HuH-7.5 (cell line): ENCODE results near the gene ROS1.
"Not testable (repeated sequence)": the region's sequence is repeated elsewhere in the genome, so short reads cannot be mapped to it uniquely, and the experiment has no call there.

ENCODE experiments used
- DNase-seq: peaks from one replicate; pipeline ENCODE4 v3.0.0; 2011; ENCODE audit warnings: low spot score

Gene ROS1

DNA sequence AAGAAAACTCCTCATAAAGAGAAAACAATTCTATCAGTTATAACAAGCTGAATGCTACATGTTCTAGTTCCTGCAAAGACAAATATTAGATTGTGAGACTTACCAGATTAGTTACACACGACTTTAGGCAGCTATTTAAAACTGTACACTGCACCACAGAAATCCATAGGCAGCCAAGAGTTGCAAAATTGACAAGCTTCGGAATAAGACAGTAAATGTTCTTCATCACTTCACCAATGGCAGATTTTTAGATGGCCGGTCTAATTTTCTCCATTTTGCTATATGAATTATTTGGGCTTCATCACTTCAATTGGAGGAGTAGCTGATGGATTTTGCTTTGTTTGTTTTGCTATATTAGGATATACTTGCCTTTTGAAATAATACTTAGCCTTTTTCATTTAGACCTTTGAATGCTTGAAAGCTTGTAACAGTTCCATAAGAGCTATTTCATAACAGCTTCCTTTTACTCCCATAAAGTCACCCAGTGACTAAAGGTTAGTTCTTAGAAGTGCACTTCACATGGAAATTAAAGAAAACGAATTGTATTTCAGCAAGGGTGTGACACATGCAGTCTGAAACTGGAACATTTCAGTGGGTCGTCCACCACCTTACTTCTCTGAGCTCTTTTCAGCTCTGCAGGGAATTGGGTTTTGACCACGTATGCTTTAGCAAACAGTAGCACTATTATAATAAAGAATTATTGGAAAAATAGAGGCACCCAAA is at the start of gene ROS1:
Gene ROS1 (minus strand): TSS at position 512 of the 723 bp plus-strand sequence. CDS start 286 bp downstream, at position 226.
- no peak for DNase-seq

DNA sequence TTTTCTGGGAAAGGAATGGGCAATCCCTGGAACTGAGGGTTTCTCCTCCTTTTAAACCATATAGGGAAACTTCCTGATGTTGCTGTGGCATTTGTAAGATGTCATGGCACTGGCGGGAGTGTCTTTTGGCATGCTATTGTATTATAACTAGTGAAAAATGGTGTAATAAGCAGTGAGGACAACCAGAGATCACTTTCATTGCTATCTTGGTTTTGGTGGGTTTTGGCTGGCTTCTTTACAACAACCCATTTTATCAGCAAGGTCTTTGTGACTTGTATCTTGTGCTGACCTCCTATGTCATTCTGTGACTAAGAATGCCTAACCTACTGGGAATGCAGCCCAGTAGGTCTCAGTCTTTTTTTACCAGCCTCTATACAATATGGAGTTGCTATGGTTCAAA is 47.7 kb upstream of the ROS1 start:
- no peak for DNase-seq

GRCh38 chr6:117472667-117473066 is 46.9 kb upstream of the ROS1 start:
- no peak for DNase-seq

DNA sequence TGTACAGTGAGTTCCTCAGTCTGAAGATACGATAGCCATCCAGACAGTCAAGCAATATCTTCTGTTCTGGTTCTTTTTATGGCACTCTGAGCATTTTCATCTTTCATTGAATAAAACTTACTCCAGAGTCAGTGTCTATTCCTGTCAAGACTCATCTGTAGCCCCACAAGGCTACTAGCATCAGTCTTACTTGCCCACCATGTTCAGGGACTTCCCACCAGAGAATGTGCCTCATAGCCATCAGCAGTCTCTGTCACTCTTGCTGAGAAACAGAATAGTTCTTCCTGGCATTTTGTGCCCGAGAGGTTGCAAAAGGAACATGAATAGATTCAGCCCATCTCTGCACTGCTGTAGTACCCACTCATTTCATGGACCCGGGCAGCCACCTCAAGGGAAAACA is 44.0 kb upstream of the ROS1 start:
- no peak for DNase-seq

DNA sequence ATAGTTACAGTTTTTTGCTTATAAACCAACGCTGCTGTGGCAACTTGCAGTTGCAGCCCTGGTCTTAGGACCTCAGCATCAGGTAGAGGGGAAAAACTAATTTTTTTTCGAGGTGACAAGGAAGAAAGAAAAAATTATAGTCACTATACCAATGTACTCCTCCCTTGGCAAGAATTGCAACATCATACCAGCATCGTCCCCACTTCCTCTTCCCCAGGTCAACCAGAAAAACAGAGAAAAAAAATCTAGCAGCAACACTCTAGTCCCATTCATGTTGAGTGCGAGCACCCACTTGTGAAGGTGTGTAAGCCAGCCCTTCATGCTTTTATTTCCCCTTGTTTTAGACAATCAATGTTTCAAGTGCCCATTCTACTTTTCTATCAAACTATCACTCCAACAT is 43.6 kb upstream of the ROS1 start:
- DNase-seq, result no peak

DNA sequence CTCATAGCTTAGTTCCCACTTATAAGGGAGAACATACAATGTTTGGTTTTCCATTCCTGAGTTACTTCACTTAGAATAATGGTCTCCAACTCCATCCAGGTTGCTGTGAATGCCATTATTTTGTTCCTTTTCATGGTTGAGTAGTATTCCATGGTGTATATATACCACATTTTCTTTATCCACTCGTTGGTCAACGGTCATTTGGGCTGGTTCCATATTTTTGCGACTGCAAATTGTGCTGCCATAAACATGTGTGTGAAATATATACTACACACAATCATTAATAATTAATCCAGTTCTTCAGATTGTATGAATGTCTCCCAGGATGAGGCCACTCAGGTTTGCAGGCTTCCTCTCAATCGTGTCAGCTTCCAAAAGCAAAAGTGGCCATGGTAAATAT is 42.8 kb upstream of the ROS1 start:
- not testable (repeated sequence) for DNase-seq

GRCh38 chr6:117467876-117468275 is 42.1 kb upstream of the ROS1 start:
- no peak for DNase-seq

- no peak for DNase-seq
Measured at GRCh38 chr6:117465691-117466090, 39.9 kb upstream of the ROS1 start.

DNA sequence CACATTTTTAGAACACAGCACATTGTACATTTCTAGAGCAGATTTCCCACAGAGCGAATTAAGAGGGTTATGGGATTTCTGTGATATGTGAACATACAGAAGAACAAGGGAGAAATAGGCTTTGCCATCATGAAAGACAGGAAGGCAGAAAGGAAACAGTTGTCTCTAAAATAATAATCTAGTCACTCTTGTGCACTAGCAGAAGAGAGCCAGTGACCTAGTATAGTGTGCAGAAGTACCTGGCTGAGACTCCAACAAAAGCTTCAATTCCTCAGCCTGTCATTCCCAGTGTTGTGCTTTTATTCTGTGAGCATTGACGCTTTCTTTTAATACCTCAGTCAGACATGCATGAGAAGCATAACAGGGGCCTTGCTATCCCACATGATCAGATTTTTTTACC is 39.0 kb upstream of the ROS1 start:
- no peak for DNase-seq

DNA sequence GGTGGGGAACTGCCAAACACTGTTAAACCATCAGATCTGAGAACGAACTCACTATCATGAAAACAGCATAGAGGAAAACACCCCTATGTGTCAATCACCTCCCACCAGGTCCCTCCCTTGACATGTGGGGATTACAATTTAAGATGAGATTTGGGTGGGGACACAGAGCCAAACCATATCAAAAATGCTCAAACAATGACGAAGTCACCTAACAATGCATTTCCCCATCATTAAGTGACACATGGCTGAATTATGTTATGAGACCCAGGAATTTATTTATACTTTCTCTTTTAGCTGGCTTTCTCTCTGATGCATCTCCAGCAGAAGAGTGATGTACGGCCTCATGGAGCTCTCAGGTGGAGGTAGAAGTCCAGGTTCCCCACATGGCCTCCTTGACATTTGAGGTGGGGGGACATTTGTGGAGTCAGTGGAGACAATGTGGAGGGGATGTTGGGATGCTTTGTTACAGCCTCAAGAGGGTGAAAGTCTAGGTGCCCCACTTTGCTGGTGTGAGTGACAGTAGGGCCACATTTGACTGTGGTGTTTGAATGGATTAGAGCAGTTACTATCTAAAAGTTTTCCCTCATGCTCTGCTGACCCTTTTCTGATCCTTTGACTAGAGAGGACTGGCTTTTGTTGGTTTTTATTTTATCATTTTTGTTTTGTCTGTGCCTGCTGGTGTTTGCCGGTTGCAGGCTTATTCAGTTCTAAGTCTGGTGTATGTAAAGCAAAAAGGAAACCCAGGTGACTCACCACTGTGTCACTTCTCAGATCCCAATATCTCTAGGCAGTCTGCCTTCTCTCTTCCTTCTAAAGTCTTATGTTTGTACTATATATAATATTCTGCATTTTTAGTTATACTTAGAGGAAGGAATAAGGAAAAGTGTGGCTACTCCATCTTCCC is 38.3 kb upstream of the ROS1 start:
- no peak for DNase-seq

DNA sequence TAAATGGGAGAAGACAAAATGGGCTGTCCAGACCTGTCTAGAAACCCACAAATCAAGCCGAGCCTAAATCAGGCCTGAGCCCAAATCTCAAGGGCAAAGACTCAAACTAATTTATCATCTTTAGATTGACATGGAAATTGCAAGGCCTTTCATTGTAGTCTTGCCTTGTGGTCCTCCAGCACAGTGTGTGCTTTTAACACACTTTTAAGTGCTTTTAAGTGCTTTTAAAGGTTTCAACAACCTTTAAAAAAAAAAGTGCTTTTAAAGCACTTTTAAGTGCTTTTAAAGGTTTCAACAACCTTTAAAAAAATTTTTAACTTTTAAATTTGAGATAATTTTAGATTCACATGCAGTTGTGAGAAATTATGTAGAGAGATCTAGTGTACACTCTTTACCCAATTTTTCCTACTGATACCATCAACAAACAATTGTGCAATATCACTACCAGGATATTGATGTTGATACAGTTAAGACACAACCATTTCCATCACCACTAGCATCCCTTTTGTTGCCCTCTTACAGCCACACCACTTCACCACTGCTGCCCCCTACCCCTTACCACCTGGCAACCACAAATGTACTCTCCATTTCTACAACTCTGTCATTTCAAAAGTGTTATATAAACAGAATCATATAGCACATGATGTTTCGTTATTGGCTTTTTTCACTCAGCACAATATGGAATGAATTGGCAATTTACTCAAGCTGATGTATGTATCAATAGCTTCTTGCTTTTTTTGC is 33.6 kb upstream of the ROS1 start:
- DNase-seq, result no peak

GRCh38 chr6:117456998-117457397 is 31.3 kb upstream of the ROS1 start:
- no peak for DNase-seq

DNA sequence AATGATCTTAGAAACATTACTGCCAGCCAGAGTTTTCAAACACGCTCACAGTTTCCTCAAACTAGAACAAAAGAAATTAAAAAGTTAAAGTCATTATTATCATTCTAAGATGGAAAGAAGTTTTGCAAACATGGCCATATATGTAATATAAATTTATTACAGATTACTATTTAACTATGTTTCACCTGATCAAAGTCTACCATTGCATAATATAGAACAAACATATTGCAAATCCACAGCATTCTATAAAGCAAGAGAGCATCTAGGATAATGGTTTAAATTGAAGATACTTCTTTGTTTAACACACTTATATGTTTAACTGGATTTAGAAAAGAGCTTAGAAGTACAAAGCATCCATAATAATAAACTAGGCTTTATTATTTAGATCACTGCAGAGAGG is 30.5 kb upstream of the ROS1 start:
- DNase-seq, result no peak

GRCh38 chr6:117451671-117452070 is 25.9 kb upstream of the ROS1 start:
- no peak for DNase-seq

DNA sequence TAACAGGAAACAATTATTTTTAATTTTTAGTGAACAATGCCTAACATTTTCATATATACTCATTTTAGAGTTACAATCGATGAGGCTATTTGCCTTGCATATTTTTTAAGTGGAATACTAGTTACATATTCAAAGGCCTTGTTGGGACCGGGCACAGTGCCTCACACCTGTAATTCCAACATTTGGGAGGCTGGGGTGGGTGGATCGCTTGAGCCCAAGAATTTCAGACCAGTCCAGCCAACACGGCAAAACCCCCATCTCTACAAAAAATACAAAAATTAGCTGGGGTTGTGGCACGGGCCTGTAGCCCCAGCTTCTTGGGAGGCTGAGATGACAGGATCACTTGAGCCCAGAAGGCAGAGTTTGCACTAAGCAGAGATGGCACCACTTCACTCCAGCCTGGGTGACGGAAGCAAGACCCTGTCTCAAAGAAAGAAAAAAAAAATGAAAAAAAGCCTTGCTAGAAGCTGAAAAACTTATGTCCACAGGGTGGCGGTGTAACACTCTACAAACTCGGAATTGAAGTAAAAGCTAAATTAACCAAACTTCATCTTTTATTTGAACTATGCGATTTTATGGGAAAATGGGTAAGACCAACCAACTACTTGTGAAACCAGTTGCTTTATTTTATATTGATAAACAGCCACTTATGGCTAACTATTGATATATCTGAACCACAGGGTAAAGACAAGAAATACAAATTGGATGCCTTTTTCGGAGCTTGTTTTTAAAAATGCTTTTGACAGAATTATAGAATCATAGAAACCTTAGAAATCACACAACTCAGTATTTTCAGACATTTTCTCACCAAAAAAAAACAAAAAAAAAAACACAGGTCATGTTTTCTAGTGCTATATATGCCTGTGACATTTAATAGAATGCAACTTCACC is 24.1 kb upstream of the ROS1 start:
- no peak for DNase-seq

DNA sequence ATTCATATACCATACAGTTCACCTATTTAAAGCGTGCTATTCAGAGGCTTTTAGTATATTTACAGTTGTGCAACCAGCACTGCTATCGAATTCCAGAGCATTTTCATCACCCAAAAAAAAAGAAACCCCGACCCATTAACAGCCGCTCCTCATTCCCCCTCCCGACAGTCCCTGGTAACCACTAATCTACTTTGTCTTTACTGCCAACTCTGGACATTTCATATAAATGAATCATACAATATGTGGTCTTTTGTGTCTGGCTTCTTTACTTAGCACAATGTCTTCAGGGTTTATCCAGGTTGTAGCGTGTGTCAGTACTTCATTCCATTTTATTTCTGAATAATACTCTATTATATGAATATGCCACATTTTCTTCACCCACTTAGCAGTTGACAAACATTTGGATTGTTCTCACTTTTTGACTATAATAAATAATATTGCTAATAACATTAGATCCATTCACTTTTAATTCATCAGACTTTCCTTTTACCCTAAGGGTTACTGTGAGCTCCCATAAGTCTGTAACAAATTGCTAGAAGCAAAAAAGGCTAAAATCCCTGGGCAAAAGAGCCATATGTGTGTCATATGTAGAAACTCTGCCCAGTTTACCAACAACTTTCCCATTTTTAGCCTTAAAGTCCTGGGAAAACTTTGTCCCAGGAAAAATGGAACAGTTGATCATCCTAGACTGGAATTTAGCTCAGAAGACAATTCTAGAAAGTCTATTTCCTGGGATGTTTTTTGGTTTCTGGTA is 23.2 kb upstream of the ROS1 start:
- no peak for DNase-seq

- DNase-seq, result no peak
Measured at GRCh38 chr6:117448011-117448410, 22.3 kb upstream of the ROS1 start.

- DNase-seq, result no peak
Measured at GRCh38 chr6:117446861-117447260, 21.1 kb upstream of the ROS1 start.

DNA sequence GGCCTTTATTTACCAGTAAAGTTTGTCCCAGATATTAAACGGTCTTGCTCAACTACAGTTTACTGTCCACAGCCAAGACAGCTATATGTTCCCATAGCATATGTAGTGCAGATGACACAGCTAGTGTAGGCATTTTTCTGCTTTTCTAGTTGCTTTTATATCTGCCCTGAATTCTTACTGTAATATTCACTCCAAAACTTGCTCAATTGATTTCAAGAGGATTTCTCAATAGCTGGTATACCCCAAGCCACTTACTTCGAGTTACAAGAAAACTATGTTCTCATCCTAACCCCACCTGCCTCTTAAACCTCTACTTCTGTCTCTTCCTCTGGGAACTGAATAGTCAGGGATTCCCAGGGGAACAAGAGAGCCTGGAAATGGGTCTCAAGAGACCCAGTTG is 18.9 kb upstream of the ROS1 start:
- no peak for DNase-seq

DNA sequence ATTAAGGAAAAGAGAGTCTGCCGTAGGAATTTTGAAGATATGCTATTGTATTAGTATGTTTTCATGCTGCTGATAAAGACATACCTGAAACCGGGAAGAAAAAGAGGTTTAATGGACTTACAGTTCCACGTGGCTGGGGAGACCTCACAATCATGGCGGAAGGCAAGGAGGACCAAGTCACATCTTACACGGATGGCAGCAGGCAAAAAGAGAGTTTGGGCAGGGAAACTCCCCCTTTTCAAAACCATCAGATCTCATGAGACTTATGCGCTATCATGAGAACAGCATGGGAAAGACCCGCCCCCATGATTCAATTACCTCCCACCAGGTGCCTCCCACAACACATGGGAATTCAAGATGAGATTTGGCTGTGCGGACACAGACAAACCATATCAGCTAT is 16.6 kb upstream of the ROS1 start:
- DNase-seq, result not testable (repeated sequence)

DNA sequence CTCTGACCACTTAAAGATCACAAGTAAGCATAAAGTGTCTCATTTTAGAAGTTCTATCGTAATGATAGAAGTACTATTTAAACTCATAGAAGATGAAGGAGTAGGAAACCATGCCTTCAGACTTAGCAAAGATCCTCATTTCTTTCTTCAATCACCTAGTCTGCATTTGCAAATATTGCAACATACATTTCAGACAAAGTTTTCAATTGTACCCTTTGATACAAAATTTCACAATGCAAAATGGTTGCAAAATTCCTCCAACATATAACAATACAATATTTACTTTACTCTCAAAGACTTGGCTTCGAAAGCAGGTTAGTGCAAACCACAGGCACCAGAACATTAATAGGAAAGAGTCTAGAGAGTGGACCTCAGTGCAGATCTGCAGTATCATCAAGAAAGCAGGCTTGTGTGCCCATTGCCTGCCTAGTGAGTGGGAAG is 16.1 kb upstream of the ROS1 start:
- peak; percentile 13 for DNase-seq
